Cardiac atrium fibroblast (primary cell): ENCODE results near the gene LTBP4. TPM values are rescaled to one million over a fixed set of nuclear protein-coding genes. Genes with fewer than 3 reads are reported as not detected.

ENCODE experiments used
- total RNA-seq: library from RNA; depleted of rRNA; stranded (reverse); fragments of >200 nt; gene quantifications from 2 replicates; pipeline ENCODE4 v1.2.3, GENCODE V29; 2015

Gene LTBP4, protein sequence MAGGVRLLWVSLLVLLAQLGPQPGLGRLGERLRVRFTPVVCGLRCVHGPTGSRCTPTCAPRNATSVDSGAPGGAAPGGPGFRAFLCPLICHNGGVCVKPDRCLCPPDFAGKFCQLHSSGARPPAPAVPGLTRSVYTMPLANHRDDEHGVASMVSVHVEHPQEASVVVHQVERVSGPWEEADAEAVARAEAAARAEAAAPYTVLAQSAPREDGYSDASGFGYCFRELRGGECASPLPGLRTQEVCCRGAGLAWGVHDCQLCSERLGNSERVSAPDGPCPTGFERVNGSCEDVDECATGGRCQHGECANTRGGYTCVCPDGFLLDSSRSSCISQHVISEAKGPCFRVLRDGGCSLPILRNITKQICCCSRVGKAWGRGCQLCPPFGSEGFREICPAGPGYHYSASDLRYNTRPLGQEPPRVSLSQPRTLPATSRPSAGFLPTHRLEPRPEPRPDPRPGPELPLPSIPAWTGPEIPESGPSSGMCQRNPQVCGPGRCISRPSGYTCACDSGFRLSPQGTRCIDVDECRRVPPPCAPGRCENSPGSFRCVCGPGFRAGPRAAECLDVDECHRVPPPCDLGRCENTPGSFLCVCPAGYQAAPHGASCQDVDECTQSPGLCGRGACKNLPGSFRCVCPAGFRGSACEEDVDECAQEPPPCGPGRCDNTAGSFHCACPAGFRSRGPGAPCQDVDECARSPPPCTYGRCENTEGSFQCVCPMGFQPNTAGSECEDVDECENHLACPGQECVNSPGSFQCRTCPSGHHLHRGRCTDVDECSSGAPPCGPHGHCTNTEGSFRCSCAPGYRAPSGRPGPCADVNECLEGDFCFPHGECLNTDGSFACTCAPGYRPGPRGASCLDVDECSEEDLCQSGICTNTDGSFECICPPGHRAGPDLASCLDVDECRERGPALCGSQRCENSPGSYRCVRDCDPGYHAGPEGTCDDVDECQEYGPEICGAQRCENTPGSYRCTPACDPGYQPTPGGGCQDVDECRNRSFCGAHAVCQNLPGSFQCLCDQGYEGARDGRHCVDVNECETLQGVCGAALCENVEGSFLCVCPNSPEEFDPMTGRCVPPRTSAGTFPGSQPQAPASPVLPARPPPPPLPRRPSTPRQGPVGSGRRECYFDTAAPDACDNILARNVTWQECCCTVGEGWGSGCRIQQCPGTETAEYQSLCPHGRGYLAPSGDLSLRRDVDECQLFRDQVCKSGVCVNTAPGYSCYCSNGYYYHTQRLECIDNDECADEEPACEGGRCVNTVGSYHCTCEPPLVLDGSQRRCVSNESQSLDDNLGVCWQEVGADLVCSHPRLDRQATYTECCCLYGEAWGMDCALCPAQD (N-terminal part only)
- total RNA-seq = 45.9 and 59.1 TPM in 2 replicates

DNA sequence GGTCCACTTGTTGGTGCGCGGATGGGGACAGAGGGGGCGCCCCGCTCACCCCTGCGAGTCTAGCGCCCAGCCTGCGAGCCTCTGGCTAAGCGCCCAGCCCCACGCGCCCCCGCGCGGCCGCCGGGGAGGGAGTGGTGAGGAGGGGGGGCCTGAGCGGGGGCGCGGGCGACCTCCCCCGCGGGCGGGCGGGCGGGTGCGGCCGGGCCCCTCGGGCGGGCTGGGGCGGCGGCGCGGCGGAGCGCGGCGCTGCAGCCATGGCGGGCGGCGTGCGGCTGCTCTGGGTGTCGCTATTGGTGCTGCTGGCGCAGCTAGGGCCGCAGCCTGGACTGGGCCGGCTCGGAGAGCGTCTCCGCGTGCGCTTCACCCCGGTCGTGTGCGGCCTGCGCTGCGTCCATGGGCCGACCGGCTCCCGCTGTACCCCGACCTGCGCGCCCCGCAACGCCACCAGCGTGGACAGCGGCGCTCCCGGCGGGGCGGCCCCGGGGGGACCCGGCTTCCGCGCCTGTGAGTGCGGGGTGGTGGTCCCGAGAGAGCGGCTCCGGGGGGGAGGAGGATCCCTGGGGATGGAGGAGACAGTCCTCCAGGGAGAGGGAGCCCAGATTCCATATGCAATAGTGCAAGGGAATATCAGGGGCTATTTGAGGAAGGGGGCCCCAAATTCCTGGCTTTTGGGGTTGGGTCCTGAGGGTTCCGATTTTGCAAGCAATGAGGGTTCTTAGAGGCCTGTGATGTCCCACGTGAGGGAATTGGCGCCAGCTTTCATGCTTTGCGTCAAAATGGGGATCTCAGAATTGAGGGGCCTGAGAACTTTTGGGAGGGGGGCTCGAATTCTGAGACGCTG, at the start of gene LTBP4:
TSS of gene LTBP4 (plus strand) at position 236 of the 841 bp plus-strand sequence. CDS start at position 255, 19 bp downstream.

DNA sequence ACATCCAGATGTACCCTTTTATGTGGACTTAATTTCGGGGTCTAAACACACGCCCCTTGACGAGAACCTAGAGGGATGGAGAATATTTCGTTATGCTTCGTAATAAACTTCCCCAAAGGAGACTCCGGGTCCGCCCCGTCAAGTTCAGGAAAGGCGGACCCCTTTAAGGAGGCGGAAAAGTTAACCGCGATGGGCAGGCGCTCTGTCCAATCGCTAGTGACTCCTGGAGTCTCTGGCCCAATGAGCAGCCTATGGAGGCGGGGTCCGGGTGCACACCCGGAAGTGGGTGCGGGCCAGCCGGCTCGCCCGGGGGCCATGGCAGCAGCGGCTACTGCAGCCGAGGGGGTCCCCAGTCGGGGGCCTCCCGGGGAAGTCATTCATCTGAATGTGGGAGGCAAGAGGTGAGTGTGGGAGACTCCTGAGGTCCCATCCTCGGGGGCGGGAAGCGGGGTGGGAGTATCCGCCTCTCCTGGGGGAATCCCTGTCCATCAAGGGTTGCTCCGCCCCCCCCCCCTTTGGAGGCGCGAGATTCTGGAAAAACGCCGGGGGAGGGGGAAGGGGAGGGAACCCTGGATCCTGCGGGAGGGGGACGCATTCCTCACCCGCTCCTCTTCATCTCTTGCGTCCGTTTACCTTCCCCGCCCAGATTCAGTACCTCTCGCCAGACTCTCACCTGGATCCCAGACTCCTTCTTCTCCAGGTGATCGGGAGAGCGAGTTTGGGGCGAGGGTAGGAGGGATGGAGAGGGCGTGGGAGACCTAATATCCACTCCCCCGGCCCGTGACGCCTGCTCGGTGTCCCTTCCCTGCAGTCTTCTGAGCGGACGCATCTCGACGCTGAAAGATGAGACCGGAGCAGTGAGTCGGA, 24.4 kb upstream of the LTBP4 start, which contains the start of gene SHKBP1:
TSS of gene SHKBP1 (plus strand) at position 289 of the 867 bp plus-strand sequence. CDS start at position 316, 27 bp downstream.

Other genes with a start within 250 kb of the LTBP4 start
- not detected in 2 replicates for gene HIPK4, start 211.2 kb upstream of the LTBP4 start, total RNA-seq
- gene PRX, start 188.0 kb upstream of the LTBP4 start, total RNA-seq = 1.8 and 2.4 TPM in 2 replicates
- 16.8 and 22.9 TPM in 2 replicates for gene SERTAD1, start 175.4 kb upstream of the LTBP4 start, total RNA-seq
- gene SERTAD3, start 157.0 kb upstream of the LTBP4 start, total RNA-seq = 23.3 and 27.8 TPM in 2 replicates
- gene BLVRB, start 135.6 kb upstream of the LTBP4 start, total RNA-seq = 118 and 131 TPM in 2 replicates
- gene SPTBN4, start 134.4 kb upstream of the LTBP4 start, total RNA-seq = 0.90 and 3.2 TPM in 2 replicates
- gene SHKBP1, start 24.5 kb upstream of the LTBP4 start, total RNA-seq = 56.2 and 72.0 TPM in 2 replicates
- gene NUMBL, start 89.3 kb downstream of the LTBP4 start, total RNA-seq = 37.2 and 43.6 TPM in 2 replicates
- 19.3 and 23.8 TPM in 2 replicates for gene COQ8B, start 115.5 kb downstream of the LTBP4 start, total RNA-seq
- 17.8 and 17.9 TPM in 2 replicates for gene ITPKC, start 115.7 kb downstream of the LTBP4 start, total RNA-seq
- 1.6 and 2.9 TPM in 2 replicates for gene ACTMAP, start 149.1 kb downstream of the LTBP4 start, total RNA-seq
- gene SNRPA, start 149.8 kb downstream of the LTBP4 start, total RNA-seq = 36.8 and 62.7 TPM in 2 replicates
- not detected in 2 replicates for gene MIA, start 174.2 kb downstream of the LTBP4 start, total RNA-seq
- gene RAB4B, start 176.9 kb downstream of the LTBP4 start, total RNA-seq = 28.9 and 30.1 TPM in 2 replicates
- 64.8 and 99.0 TPM in 2 replicates for gene EGLN2, start 197.8 kb downstream of the LTBP4 start, total RNA-seq
- gene CYP2A6, start 249.1 kb downstream of the LTBP4 start, total RNA-seq = not detected in 2 replicates